ENCODE results near the gene POF1B. TPM values are rescaled to one million over a fixed set of nuclear protein-coding genes. Genes with fewer than 3 reads are reported as not detected.

The POF1B gene
- total RNA-seq, 1 experiment from 2014 or later = not detected

DNA sequence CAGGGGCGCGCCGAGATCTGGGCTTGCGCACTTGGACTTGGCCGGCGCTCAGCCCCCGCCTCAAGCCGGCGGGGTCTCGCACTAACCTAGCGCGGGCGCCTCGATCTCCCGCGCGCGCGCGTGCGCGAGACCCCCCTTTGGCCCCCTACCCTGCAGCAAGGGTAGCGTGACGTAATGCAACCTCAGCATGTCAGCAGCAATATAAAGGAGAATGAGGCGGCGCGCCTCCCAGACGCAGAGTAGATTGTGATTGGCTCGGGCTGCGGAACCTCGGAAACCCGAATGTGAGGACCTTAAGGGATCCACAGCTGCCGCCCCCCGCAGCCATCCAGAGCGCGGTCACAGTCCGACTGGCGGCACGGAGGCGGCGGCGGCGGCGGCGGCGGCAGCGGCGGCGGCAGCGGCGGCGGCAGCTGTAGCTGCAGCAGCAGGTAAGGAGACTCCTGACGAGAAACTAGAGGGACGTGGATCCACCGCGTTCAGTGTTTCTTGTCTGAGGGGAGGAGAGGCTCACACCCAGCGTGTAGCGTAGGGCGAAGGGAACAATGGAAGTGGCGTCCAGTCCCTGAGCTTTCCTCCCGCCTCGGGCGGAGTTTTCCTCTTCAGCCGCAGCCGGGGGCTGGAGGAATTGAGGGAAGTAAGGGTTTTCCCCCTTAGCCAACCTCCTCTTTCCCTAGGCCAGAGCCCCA, 135.6 kb downstream of the POF1B start, which contains the start of the genes SATL1 and ZNF711:
SATL1 (minus strand) TSS at position 19 of the 689 bp plus-strand sequence. CDS start 134,811 bp downstream, outside the sequence.
ZNF711 (plus strand) TSS at position 231 of the 689 bp plus-strand sequence. CDS start 3,582 bp downstream, outside the sequence.
- peak; percentile 27 for DNase-seq (ENCODE audit: low read depth)

DNA sequence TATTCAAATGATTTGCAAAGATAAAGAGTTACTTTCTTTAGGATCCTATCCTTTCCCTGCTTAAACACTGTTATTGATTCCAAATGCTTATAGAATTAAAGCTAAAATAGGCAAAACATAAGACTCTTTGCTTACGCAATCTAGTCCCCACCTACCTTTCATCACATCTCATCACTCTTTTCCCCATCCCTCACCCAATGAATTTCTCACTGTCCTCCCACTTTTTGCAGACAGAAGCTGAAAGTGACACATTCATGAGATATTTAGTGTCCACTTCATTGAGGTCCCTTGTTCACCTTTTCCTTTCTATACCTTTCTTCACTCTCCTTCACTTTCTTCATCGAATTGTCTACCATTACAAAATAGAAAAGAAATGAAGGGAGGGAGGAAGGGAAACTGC, 136.3 kb downstream of the POF1B start:
- DNase-seq (ENCODE audit: low read depth) = peak; percentile 0

Other genes starting within 250 kb of the POF1B start
- gene SATL1, start 135.9 kb downstream of the POF1B start, total RNA-seq (2014; rRNA removed; shearing (Covaris generic)) = not detected in 2 replicates
- gene ZNF711, start 135.7 kb downstream of the POF1B start, total RNA-seq (2014; rRNA removed; shearing (Covaris generic)) = 1.4 and 1.6 TPM in 2 replicates

Data from M059J (cell line).